GM19468 (cell line): Measurements from ENCODE around the gene CIAPIN1.
"Not testable (repeated sequence)": the region's sequence is repeated elsewhere in the genome, so short reads cannot be mapped to it uniquely, and the experiment has no call there.

Experiments used
- ATAC-seq: cut with Tn5 transposase; IDR thresholded peaks from one replicate; pipeline ENCODE4 v1.9.1; 2021; ENCODE audit warnings: mild to moderate bottlenecking, moderate library complexity, moderate number of reproducible peaks; ENCODE audit not compliant: unreplicated experiment; ENCODE audit errors: extremely low read depth

Gene CIAPIN1

DNA sequence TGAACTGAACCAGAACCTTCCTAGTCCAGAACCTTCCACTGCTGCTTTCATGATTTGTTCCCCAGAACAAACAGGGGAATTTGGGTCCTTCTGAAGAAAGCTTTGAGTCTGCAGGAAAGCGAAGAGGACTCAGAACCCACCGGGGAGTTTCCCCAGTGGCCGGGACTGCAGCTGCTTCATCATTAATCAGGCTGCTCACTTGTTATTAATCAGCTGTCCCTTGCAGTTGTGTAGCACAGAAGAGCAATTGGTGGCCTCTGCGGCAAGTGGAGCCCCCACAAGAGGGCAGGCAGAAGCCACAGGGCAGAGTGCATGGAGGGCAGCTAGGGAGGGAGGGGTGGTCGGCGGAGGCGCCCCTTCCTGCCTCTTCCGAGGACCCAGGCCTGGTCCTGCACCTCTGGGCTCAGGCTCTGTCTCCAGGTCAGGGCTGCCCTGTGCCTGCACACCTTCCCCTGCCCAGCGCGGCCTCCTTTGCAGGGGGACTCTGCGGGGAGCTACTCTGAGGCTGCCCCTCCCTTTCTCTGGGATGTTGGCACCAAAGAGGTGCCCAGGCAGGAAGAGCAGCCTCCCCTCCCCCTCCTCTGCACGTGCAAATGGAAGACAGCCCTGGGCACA is 35.7 kb downstream of the CIAPIN1 start:
- ATAC-seq = no peak

DNA sequence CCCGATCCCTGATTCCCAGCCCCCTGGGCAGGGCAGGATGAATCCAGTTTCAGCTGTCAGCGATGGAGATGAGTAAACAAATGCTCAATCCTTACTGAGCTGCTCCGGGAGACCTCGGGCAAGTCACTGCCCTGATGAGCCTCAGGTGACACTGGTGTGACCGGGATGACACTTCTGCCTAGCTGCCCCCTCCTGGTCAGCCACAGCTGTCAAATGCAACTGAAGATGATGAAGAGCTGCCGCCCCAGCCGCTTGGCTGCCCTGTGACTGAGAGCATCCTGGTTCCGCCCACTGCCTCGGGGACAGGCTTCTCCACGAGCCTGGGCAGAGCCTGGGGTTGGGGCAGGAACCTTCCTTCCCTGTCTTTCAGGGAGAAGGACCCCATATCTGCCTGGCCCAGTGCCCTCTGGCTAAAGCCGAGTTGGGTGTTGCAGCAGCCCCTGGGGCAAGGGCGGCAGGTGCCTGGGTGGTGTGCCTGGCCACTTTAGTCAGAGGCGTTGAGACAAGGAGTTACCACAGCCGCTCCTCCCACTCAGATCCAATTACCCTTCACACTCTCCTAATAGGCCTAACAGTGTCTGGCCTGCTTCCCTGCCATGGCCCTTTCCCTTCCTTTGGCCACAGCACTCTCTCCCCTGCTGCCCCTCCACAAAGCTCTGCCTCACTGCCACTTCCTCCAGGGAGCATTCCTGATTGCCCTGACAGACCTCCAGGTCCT is 37.2 kb downstream of the CIAPIN1 start:
- no peak for ATAC-seq

DNA sequence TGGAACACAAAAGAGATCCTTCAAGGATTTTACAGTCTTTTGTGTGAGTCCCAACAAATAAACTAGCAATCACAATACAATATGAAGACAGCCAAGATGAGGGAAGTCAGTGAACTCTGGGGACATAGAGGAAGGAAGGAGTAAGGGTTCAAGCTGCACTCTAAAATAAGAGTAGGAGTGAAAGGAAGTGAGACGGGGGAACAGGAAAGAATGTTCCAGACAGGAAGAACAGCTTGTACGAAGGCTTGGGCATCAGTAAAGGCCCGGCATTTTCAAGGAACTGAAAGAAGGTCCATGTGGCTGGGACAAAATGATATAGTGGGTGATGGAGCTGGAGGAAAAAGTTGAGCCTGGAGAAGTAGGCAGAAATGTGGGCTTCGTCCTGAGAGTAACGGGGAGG is 38.1 kb downstream of the CIAPIN1 start:
- ATAC-seq = no peak

DNA sequence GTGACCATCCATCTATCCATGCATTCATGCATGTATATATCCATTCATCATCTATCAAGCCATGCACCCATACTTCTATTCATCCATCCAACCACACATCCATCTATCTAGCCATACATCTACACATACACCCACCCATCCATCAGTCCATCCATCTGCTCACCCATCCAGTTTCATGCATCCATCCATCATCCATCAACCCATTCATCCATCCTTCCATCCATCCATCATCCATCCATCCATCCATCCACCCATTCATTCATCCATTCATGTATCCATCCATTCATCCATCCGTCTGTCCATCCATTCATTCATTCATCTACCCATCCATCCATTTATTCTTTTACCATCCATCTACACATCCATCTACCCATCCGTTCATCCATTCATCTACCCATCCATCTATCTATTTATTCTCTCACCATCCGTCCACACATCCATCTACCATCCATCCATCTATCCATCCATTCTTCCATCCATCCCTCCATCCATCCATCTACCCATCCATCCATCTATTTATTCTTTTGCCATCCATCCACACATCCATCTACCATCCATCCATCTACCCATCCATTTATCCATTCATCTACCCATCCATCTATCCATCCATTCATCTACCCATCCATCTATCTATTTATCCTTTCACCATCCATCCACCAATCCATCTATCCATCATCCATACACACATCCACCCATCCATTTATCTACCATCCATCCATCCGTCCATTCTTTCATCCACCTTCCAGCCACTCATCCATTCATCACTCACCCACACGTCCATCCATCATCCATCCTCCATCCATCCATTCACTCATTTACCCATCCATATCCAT is 39.4 kb downstream of the CIAPIN1 start:
- no peak for ATAC-seq

DNA sequence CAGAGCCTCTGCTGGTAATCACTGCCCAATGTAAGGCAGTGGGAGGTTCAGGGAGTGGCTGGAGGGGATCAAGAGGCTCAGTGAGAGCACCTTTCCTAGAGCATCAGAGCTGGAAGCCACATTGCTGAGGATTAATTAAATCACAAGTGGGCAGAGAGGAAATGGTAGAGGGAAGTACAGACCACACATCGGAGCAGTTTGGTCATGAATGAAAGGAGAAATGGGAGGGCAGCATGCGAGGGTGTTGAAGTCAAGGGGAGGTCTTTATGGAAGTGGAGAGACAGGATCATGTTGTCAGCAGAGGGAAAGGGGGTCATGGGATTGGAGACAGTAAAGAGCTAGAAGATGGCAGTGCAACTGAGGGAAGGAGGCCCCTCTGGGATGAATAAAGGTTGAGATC is 40.3 kb downstream of the CIAPIN1 start:
- ATAC-seq = no peak

DNA sequence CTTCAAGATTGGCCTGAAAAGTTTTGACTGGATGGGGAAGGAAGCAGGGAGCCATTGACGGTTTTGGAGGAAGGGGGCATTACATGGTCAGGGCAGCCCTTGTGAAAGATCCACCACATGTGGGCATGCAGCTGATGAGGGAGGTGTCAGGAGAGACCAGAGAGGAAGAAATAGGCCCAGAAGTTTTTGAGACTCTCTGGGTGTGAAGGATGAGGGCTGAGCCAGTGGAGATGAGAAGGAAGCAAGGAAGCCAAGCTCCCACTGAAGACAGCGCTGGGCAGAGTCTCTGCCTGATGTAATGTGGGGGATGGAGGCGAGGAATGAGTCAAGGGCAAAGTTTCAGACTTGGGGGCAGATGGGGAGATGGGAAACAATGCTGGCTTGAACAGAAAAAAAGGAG is 42.1 kb downstream of the CIAPIN1 start:
- no peak for ATAC-seq

DNA sequence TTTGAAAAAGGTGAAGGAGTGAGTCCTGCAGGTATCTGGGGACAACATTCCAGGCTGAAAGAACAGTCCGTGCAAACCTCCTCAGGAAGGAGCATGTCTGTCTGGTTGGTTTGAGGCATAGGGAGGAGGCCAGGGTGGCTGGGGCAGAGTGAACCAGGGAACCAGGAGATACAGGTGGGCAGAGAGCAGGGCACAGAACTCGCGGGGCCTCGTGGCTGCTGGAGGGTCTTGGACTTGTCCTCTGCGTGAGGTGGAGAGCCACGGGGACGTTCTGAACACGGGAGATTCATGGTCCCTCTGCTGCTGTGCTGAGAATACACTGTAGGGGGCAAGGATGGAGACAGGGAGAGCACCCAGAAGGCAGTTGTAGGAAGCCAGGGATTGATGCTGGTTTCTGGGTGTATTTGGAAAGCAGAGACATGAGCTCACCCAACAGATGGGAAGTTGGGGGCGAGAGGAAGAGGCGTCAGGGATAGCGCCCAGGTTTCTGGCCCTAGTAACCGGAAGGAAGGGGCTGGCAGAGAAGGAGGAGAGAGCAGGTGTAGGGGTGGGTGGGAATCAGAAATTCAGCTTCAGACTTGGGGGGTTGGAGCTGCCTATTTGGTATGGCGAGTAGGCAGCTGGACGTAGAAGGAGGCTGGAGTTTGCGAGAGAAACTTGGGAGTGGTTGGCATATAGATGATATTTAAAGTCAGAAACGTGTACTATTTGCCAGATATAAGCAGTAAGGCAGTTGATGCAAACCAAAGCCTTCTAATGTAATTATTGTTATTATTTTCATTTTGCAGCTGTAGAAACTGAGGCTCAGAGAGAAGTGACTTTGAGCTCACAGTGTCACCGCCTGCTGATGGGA is 43.0 kb downstream of the CIAPIN1 start, which contains the start of gene CCL17:
CCL17 (plus strand) TSS at position 803 of the 853 bp plus-strand sequence. CDS start 9,166 bp downstream, outside the sequence.
- no peak for ATAC-seq

DNA sequence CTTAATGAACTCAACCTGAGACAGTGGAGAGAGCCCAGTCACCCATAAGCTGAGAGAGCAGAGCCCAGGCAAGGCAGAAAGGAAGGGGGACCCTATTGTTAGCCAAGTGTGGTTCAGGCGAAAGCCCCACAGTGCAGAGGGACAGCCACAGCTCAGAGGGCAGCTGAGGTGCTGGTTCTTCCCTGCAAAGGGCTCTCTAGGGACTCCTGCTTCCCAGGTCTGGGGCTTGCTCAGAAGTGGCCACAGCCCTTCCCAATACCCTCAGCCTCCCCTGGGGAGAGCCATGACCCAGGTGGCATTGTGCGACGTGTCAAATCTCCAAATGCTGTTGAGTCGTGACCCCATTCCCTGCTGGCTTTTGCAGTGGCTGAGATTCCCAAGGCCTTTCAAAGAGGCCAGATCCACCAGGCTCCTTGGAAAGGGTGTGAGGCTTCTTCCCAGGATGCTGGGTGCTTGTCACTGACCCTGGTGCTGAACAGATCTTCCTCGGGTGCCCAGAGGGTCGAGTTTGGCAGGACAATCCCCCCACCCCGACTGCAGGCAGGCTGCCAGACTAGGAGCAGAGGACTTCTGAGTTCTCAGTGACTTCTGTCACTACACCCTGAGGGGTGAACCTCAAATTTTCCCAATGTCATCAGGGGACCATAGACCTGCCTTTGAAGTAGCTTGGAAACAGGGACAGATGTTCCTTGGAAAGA is 45.1 kb downstream of the CIAPIN1 start:
- ATAC-seq = no peak

DNA sequence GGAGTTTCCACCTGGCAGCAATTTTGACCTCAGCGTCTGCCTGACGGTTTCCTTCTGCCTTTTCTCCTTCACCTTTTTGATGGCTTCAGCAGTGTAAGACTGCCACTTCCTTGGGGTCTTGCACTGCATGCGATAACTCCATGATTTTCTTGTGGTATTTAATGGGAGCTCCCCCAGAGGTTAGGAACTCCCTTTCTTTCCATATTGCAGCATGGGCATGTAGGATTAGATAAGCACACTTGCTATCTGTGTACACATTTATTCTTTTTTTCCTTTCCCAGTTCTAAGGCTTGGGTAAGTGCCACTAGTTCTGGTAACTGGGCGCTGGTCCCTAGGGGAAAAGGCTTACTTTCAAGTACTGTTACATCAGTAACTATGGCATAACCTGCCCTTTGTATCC is 49.7 kb downstream of the CIAPIN1 start:
- not testable (repeated sequence) for ATAC-seq

DNA sequence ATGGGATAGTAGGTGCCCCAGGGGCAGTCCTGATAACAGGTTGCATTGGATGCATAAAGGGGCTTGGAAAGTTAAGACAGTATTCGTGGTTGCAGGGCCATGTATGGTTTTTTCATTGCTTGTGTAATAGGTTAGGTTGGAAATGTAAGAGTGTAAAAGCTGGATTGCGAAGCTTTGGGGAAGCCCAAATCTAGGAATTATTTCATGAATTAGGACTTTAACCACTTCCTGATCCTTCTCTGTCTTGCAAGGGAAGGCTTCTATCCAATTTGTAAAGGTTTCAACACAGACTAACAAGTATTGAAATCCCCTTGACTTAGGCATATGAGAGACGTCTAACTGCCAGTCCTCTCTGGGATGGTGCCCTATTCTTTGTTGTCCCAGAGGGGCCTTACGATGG is 50.4 kb downstream of the CIAPIN1 start:
- no peak for ATAC-seq

DNA sequence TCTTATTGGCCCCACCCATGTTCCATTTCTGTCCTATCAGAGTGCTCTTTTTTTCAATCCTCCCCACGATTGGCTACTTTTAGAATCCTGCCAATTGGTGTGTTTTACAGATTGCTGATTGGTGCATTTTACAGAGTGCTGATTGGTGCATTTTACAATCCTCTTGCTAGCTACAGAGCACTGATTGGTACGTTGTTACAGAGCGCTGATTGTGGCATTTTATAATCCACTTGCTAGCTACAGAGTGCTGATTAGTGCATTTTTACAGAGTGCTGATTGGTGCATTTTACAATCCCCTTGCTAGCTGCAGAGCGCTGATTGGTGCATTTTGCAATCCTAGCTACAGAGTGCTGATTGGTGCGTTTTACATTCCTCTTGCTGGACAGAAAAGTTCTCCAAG is 52.2 kb downstream of the CIAPIN1 start:
- ATAC-seq = no peak

DNA sequence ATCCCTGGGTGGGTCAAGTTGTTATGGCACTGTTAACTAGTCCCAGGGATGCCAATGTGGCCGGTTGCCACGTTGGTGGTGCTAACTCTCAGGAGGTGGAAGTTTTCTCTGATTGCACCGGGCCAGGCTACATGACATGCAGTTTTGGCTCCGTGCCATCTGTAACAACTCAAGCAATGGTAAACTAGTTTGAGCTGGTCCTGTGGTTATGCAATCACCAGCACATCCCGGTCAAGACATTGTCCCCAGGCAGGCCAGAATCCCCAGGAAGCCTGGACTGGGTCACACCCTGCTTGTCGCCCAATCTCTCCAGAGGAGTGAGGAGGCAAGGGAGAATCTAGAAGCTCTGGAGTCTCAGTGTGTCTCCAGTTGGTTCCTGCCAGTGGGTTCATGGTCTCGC is 52.7 kb downstream of the CIAPIN1 start:
- no peak for ATAC-seq

DNA sequence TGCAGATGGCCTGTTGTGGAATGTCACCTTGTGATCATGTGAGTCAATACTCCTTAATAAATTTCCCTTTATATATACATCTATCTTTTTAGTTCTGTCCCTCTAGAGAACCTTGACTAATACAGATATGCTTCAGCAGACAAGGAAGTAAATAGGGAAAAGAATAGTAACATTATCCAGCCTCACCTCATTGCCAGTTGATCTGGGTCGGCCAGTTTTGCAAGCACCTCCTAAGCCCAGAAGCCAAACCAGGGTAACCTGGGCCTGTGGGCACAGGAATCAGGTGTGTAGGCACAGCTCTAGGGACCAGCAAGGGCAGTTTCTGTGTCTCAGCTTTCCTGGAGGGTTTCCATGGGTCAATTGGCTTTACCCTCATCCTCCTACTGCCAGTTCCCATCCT is 54.5 kb downstream of the CIAPIN1 start:
- no peak for ATAC-seq

DNA sequence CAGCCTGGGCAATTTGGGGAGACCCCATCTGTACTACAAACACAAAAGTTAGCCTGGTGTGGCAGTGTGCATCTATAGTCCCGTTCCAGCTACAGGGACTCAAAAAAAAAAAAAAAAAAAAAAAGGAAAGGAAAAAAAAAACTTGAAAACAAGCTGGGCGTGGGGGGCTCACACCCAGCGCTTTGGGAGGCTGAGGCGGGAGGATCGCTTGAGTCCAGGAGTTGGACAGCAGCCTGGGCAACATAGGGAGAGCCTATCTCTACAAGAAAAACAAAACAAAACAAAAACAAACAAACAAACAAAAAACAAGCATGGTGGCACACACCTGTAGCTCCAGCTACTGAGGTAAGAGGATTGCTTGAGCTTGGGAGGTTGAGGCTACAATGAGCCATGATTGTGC is 55.5 kb downstream of the CIAPIN1 start:
- no peak for ATAC-seq

DNA sequence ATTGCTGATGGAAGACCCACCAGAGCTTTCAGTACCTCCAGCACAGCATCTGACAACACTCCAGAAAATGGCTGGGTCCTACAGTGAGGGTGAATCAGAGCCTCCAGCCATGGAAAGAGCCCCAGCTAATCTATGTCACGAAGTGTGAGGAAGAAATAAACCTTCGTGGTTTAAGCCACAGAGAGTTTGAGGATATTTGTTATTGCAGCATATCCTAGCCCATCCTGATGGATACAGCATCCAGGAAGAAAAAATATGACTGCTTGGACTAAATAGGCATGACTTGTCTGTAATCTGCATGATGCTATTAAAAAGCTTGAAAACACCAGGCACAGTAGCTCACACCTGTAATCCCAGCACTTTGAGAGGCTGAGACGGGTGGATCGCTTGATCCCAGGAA is 55.9 kb downstream of the CIAPIN1 start:
- ATAC-seq = no peak

DNA sequence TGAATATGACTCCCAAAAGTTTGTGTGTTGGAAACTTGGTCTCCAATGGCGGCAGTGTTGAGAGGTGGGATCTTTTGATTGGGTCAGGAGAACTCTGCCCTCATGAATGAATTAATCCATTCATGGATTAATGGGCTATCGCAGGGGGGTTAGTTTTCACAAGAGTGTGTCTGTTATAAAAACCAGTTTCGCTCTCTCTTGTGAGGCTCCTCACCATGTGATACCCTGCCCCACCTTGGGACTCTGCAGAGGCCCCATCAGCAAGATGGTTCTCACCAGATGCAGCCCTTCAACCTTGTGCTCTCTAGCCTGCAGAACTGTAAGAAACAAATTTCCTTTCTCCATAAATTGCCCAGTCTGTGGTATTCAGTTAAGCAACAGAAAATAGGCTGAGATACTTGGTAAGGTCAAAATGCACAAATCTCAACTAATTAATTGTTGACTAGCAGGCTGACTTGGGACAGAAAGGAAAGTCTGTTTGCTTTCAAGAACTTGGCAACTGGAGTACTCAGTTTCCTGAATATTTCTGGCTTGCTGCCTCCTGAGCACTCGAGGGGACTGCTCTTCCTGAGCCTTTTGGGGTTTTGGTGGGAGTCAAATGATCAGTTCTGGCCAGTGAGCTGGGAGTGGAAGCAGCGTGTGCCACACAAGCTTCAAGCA is 56.4 kb downstream of the CIAPIN1 start:
- no peak for ATAC-seq

DNA sequence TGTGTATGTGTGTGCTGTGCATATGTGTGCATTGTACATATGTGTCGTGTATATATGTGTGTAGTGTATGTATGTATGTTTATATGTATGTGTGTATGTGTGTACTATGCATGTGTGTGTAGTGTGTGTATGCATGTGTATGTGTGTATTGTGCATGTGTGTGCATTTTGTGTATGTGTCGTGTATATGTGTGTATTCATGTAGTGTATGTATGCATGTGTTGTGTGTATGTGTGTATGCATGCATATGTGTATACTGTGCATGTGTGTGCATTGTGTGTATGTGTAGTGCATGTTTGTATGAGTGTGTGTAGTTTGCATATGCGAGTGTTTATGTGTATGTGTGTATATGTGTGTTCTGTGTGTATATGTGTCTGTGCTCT is 58.1 kb downstream of the CIAPIN1 start:
- no peak for ATAC-seq

DNA sequence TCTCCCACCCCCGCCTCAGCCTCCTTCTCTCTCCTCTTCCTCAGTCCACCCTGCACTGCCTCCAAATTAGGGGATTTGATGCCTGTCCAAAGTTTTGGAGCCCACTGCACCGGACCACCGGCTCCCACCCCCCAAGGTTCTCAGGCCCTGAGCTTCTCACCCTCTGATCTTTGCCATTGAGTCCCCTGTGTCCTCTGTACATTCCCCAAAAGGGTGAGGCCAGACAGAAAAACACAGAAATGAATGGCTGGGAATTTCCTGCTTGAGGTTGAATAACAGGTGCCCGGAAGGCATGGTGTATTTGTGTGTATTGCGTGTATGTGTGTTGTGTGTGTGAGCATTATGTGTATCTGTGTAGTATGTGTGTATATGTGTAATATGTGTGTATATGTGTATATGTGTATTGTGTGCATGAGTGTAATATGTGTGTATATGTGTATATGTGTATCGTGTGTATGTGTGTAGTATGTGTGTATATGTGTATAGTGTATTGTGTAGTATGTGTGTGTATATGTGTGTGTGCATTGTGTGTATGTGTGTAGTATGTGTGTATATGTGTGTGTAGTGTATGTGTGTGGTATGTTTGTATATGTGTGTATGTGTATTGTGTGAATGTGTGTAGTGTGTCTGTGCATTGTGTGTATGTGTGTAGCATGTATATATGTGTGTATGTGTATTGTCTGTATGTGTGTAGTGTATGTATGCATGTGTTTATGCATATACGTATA is 58.7 kb downstream of the CIAPIN1 start:
- no peak for ATAC-seq
